Heart left ventricle (tissue), 16 donors: ENCODE data around the gene PTPRM. TPM values are rescaled to one million over a fixed set of nuclear protein-coding genes. Genes with fewer than 3 reads are reported as not detected.

Experiments used
- ATAC-seq, 4 donors: fragments of 200-7000 bp; cut with Tn5 transposase; one replicate each; pipeline ENCODE4 v1.9.1; 2020 to 2022; ENCODE audit warnings: moderate library complexity in 4 of 4, mild to moderate bottlenecking in 3 of 4, moderate number of reproducible peaks in 1 of 4
- DNase-seq, 5 donors: peaks; one replicate each; pipeline ENCODE4 v3.0.0-alpha.2; 2020
- H3K27ac ChIP-seq, 12 donors: fragments of 200-600 bp; sonication (generic) in 4 of 12; one replicate each; pipeline versions ENCODE4 v1.5.0 to v1.8.0; 2016 to 2022; ENCODE audit warnings: mild to moderate bottlenecking in 2 of 12
- H3K27me3 ChIP-seq, 9 donors: fragments of 200-600 bp; sonication (generic) in 2 of 9; one replicate each; pipeline versions ENCODE4 v1.5.1 to v1.8.0; 2016 to 2022; ENCODE audit warnings: mild to moderate bottlenecking in 3 of 9
- H3K36me3 ChIP-seq, 9 donors: fragments of 200-600 bp; sonication (generic) in 2 of 9; one replicate each; pipeline versions ENCODE4 v1.5.0 to v1.8.0; 2018 to 2022; ENCODE audit warnings: mild to moderate bottlenecking in 2 of 9
- H3K4me1 ChIP-seq, 12 donors: fragments of 200-600 bp; sonication (generic) in 4 of 12; one replicate each; pipeline versions ENCODE4 v1.5.0 to v1.8.0; 2016 to 2022; ENCODE audit warnings: mild to moderate bottlenecking in 3 of 12
- H3K4me3 ChIP-seq, 12 donors: fragments of 200-600 bp; sonication (generic) in 4 of 12; one replicate each; pipeline versions ENCODE4 v1.5.0 to v1.8.0; 2017 to 2022; ENCODE audit warnings: mild to moderate bottlenecking in 9 of 12, moderate library complexity in 4 of 12
- H3K9me3 ChIP-seq, 12 donors: fragments of 200-600 bp; sonication (generic) in 4 of 12; one replicate each; pipeline versions ENCODE4 v1.5.0 to v1.8.0; 2016 to 2022; ENCODE audit warnings: mild to moderate bottlenecking in 1 of 12
- CTCF ChIP-seq, 12 donors: fragments of 200-600 bp; sonication (generic) in 4 of 12; IDR thresholded peaks; one replicate each; pipeline versions ENCODE4 v1.5.0 to v1.8.0; 2018 to 2022; ENCODE audit warnings: antibody characterized with exemption in 12 of 12, mild to moderate bottlenecking in 5 of 12
- POLR2A ChIP-seq, 2 donors: fragments of 450-650 bp; IDR thresholded peaks; one replicate each; pipeline ENCODE4 v1.6.1; 2017; ENCODE audit warnings: antibody characterized with exemption in 2 of 2, mild to moderate bottlenecking in 2 of 2, moderate library complexity in 2 of 2
- WGBS, 4 donors: extraction: QIAGEN DNeasy Blood & Tissue Kit in 2 of 4; methylation state at CpG; one replicate each; pipeline versions ENCODE4 v1.1.5 to v1.1.7; 2013 to 2018; 5-methylcytosine and 5-hydroxymethylcytosine counted together
- intact Hi-C, 10 donors: fragments of 100-400 bp; cut with DNase I; formaldehyde crosslinking; loops; one replicate each; pipeline versions ENCODE4 v1.11.1 to v1.14.2; 2022
- polyA plus RNA-seq, 2 donors: library from polyadenylated mRNA; stranded (reverse); fragments of 200-250 nt; gene quantifications; one replicate each; pipeline ENCODE4 v1.2.3, GENCODE V29; 2013
- total RNA-seq, 9 donors: library from RNA; depleted of rRNA in 2 of 9; stranded (reverse); fragments of >200 nt in 2 of 9; fragmentation: NEBNext Ultra II Directional in 3 of 9; extraction: Animal tissue kit (Norgen Biotek cat#: 25700) in 3 of 9; gene quantifications; one replicate each; pipeline versions ENCODE4 v1.1.0 to v1.2.4, GENCODE V29; 2016 to 2023
- donor health status: ischemic (EF 13 %, LVEDD 7.1; RV severe dilation, severe dysfunction).
- donor health status: healthy with polysubstance abuse.
- donor health status: DM: no; HTN: yes; CAD: no.
- donor health status: DM: no; HTN: no; CAD: no.
- donor health status: ischemic (EF 25% LVEDD 6.9; RV normal size, moderate dysfunction).
- donor health status: ischemic (EF 25% LVEDD 5.7; RV mildly dilated, moderate dysfunction).
- donor health status: healthy.
- donor health status: DM: yes; HTN: yes; CAD: no.
- donor health status: ischemic (EF 35%, LVEDD 5.7; RV mildly dilated, moderate dysfunction).
- donor health status: nonischemic (EF 11% LVEDD 7.7; RV severe dilation, severe dysfunction).
- donor health status: DM: yes; HTN: yes; CAD: no.
- donor health status: PGD.
- donor health status: ischemic (EF 29% LVEDD 5.4; RV normal size, mild dysfunction).
- donor health status: nonischemic (EF 23%, LVEDD 6.1; RV moderate dilation, normal function).

The PTPRM gene
- total and polyA plus RNA-seq, 11 donors = 93.8 to 186 (median 123) TPM

GRCh38 chr18:7750095-7750663 lies 183.1 kb downstream of the PTPRM start:
- Histone ChIP-seq H3K9me3 (peaks cover 0 to 13% (median 0%) of the 10 kb centered on the region in 12 donors), H3K27me3 (no peaks in the 10 kb centered on the region), H3K27ac (peak overlapping the region in 8 of 12 donors; percentile 1 to 62 (median 36)), H3K4me3 (no peak overlapping the region), H3K4me1 (peaks cover 3 to 83% (median 62%) of the 10 kb centered on the region in 12 donors), H3K36me3 (no peaks in the 10 kb centered on the region)
- DNase-seq = no peak
- WGBS, 4 donors = 49 to 64% (median 59%) methylated on average over 6 of the region's 6 CpGs
- no peak for ATAC-seq
- TF ChIP-seq CTCF (IDR thresholded peaks at IDR 0.05) (no peak), POLR2A (IDR thresholded peaks at IDR 0.05) (no peak)
- intact Hi-C loops = loop anchor here in 4 of 10 donors (10.0 kb wide), 3 partner anchors 145 to 475 kb away; no protein-coding TSS in a partner anchor

- 47 to 57% (median 48%) methylated on average over 5 of the region's 5 CpGs for WGBS, 4 donors
- intact Hi-C loops = loop anchor here in 4 of 10 donors (10.0 kb wide), 3 partner anchors 146 to 476 kb away; no protein-coding TSS in a partner anchor
- no peak for DNase-seq
- H3K4me1 ChIP-seq = peaks cover 3 to 90% (median 67%) of the 10 kb centered on the region in 12 donors
- no peaks in the 10 kb centered on the region for H3K27me3 ChIP-seq
- ATAC-seq = no peak
- H3K4me3 ChIP-seq = no peak overlapping the region
- H3K9me3 ChIP-seq = peaks cover 0 to 5% (median 0%) of the 10 kb centered on the region in 12 donors
- H3K27ac ChIP-seq = peak overlapping the region in 7 of 12 donors; percentile 1 to 62 (median 39)
- TF ChIP-seq POLR2A (IDR thresholded peaks at IDR 0.05) = no peak
- no peak for TF ChIP-seq CTCF (IDR thresholded peaks at IDR 0.05)
- H3K36me3 ChIP-seq = no peaks in the 10 kb centered on the region
Observed at GRCh38 chr18:7750966-7751365, 183.8 kb downstream of the PTPRM start.

GRCh38 chr18:7754258-7754657 lies 187.1 kb downstream of the PTPRM start:
- no peak overlapping the region for H3K4me3 ChIP-seq
- H3K9me3 ChIP-seq = no peaks in the 10 kb centered on the region
- DNase-seq (no peak), ATAC-seq (no peak)
- WGBS, 4 donors = 89 to 97% (median 94%) methylated on average over 1 of the region's 1 CpG
- H3K27me3 ChIP-seq = no peaks in the 10 kb centered on the region
- peak overlapping the region in 11 of 12 donors; percentile 2 to 72 (median 42) for H3K27ac ChIP-seq
- TF ChIP-seq CTCF (IDR thresholded peaks at IDR 0.05) (no peak), POLR2A (IDR thresholded peaks at IDR 0.05) (no peak)
- no peaks in the 10 kb centered on the region for H3K36me3 ChIP-seq
- peaks cover 0 to 93% (median 52%) of the 10 kb centered on the region in 12 donors for H3K4me1 ChIP-seq
- intact Hi-C loops = loop anchor here in 5 of 10 donors (2.0 to 10.0 kb wide), 4 partner anchors 149 to 479 kb away; partner anchors contain the start of gene PTPRM (in 1 of the 5)

GRCh38 chr18:7754725-7755181 lies 187.6 kb downstream of the PTPRM start:
- ATAC-seq = peak; percentile 70 to 84 (median 76)
- Histone ChIP-seq H3K4me1 (peaks cover 0 to 91% (median 48%) of the 10 kb centered on the region in 12 donors), H3K9me3 (no peaks in the 10 kb centered on the region), H3K27me3 (no peaks in the 10 kb centered on the region), H3K27ac (peak overlapping the region in 11 of 12 donors; percentile 2 to 72 (median 42)), H3K4me3 (no peak overlapping the region), H3K36me3 (no peaks in the 10 kb centered on the region)
- TF ChIP-seq CTCF (IDR thresholded peaks at IDR 0.05) (no peak), POLR2A (IDR thresholded peaks at IDR 0.05) (no peak)
- intact Hi-C loops = loop anchor here in 8 of 10 donors (2.0 to 10.0 kb wide), 8 partner anchors 150 to 482 kb away; partner anchors contain the start of gene PTPRM (in 3 of the 8)
- WGBS, 4 donors = 49 to 55% (median 50%) methylated on average over 7 of the region's 7 CpGs
- DNase-seq = peak in 2 of 5 donors; percentile 49 to 61
